Measurements from ENCODE around the gene DGKA.
A peak's percentile ranks its signal among the peaks of the same experiment; 100 is the strongest.
"Not testable (repeated sequence)": the region's sequence is repeated elsewhere in the genome, so short reads cannot be mapped to it uniquely, and the experiment has no call there.

The DGKA gene

GRCh38 chr12:55966408-55967281 is 35.7 kb downstream of the DGKA start, which contains the start of gene CDK2:
Gene CDK2, plus strand, starts transcription at chr12:55966830. Its CDS starts 179 bp downstream, at chr12:55967009.
- peak; percentile 64 to 79 for DNase-seq (ENCODE audit: low read depth in 1 of 2, low spot score in 1 of 2)

- no peak for DNase-seq (ENCODE audit: low read depth in 1 of 2, low spot score in 1 of 2)
These were observed 38.4 kb downstream of the DGKA start for GRCh38 chr12:55969356-55969755.

GRCh38 chr12:55970775-55971174 is 39.8 kb downstream of the DGKA start:
- no peak for DNase-seq (ENCODE audit: low read depth in 1 of 2, low spot score in 1 of 2)

- DNase-seq (ENCODE audit: low read depth in 1 of 2, low spot score in 1 of 2), result no peak
These were observed 41.1 kb downstream of the DGKA start for GRCh38 chr12:55972042-55972441.

- no peak for DNase-seq (ENCODE audit: low read depth in 1 of 2, low spot score in 1 of 2)
These were observed 41.5 kb downstream of the DGKA start for GRCh38 chr12:55972456-55972855.

- no peak for DNase-seq (ENCODE audit: low read depth in 1 of 2, low spot score in 1 of 2)
These were observed 42.1 kb downstream of the DGKA start for GRCh38 chr12:55972911-55973598.

GRCh38 chr12:55973599-55974307 is 42.8 kb downstream of the DGKA start, which contains the start of gene RAB5B:
Gene RAB5B, plus strand, starts transcription at chr12:55974078. Its CDS starts 12,883 bp downstream, at chr12:55986961.
- DNase-seq (ENCODE audit: low read depth in 1 of 2, low spot score in 1 of 2), result peak; percentile 90 to 94

GRCh38 chr12:55974308-55974730 is 43.4 kb downstream of the DGKA start:
- peak in 1 of 2 donors; percentile 21 for DNase-seq (ENCODE audit: low read depth in 1 of 2, low spot score in 1 of 2)

- no peak for DNase-seq (ENCODE audit: low read depth in 1 of 2, low spot score in 1 of 2)
These were observed 47.4 kb downstream of the DGKA start for GRCh38 chr12:55978393-55978792.

GRCh38 chr12:55979069-55979468 is 48.1 kb downstream of the DGKA start:
- no peak for DNase-seq (ENCODE audit: low read depth in 1 of 2, low spot score in 1 of 2)

- not testable (repeated sequence) for DNase-seq (ENCODE audit: low read depth in 1 of 2, low spot score in 1 of 2)
These were observed 50.9 kb downstream of the DGKA start for GRCh38 chr12:55981882-55982281.

GRCh38 chr12:55982319-55982936 is 51.5 kb downstream of the DGKA start:
- DNase-seq (ENCODE audit: low read depth in 1 of 2, low spot score in 1 of 2), result no peak

- no peak for DNase-seq (ENCODE audit: low read depth in 1 of 2, low spot score in 1 of 2)
These were observed 52.4 kb downstream of the DGKA start for GRCh38 chr12:55983232-55983842.

GRCh38 chr12:55984861-55985260 is 53.9 kb downstream of the DGKA start:
- DNase-seq (ENCODE audit: low read depth in 1 of 2, low spot score in 1 of 2), result no peak

- no peak for DNase-seq (ENCODE audit: low read depth in 1 of 2, low spot score in 1 of 2)
These were observed 54.4 kb downstream of the DGKA start for GRCh38 chr12:55985341-55985740.

- not testable (repeated sequence) for DNase-seq (ENCODE audit: low read depth in 1 of 2, low spot score in 1 of 2)
These were observed 55.0 kb downstream of the DGKA start for GRCh38 chr12:55985976-55986375.

GRCh38 chr12:55991110-55991509 is 60.1 kb downstream of the DGKA start:
- DNase-seq (ENCODE audit: low read depth in 1 of 2, low spot score in 1 of 2), result no peak

- DNase-seq (ENCODE audit: low read depth in 1 of 2, low spot score in 1 of 2), result no peak
These were observed 62.4 kb downstream of the DGKA start for GRCh38 chr12:55993230-55993853.

GRCh38 chr12:55995366-55995765 is 64.4 kb downstream of the DGKA start:
- no peak for DNase-seq (ENCODE audit: low read depth in 1 of 2, low spot score in 1 of 2)

GRCh38 chr12:55996201-55996714 is 65.3 kb downstream of the DGKA start:
- DNase-seq (ENCODE audit: low read depth in 1 of 2, low spot score in 1 of 2), result peak in 1 of 2 donors; percentile 39
